ENCODE results near the gene RUNX1.

- TF ChIP-seq POLR2AphosphoS5 (IDR thresholded peaks at IDR 0.05) (no peak), CTCF (IDR thresholded peaks at IDR 0.05) (no peak), POLR2A (IDR thresholded peaks at IDR 0.05) (no peak), EP300 (IDR thresholded peaks at IDR 0.05) (no peak)
Observed at GRCh38 chr21:35011681-35012080, 37.4 kb downstream of the RUNX1 start.
